K562 (cell line): ENCODE results near the gene TIMM17A. TPM values are rescaled to one million over a fixed set of nuclear protein-coding genes. Genes with fewer than 3 reads are reported as not detected.
A peak's percentile ranks its signal among the peaks of the same experiment; 100 is the strongest.

Experiments
- EP400 ChIP-seq: fragments of 450-650 bp; IDR thresholded peaks from 2 replicates; pipeline ENCODE4 v1.6.1; 2017; ENCODE audit warnings: antibody characterized with exemption, mild to moderate bottlenecking, moderate library complexity
- NFXL1 ChIP-seq: fragments of 450-650 bp; formaldehyde crosslinking; IDR thresholded peaks from 2 replicates; pipeline ENCODE4 v1.4.0; 2021; ENCODE audit warnings: mild to moderate bottlenecking
- SAFB2 ChIP-seq: fragments of 200-400 bp; formaldehyde crosslinking; IDR thresholded peaks from 2 replicates; pipeline ENCODE4 v1.6.1; 2018; ENCODE audit warnings: borderline replicate concordance, low read length, low read depth, moderate library complexity; ENCODE audit not compliant: severe bottlenecking
- ZNF785 ChIP-seq: fragments of 250-450 bp; sonication (Bioruptor Pico); IDR thresholded peaks from 2 replicates; pipeline ENCODE4 v1.4.0; 2020; ENCODE audit warnings: mild to moderate bottlenecking
- ZZZ3 ChIP-seq: fragments of 450-650 bp; IDR thresholded peaks from 2 replicates; pipeline ENCODE4 v1.6.1; 2016; ENCODE audit warnings: antibody characterized with exemption, mild to moderate bottlenecking, moderate library complexity
- polyA plus RNA-seq, 8 experiments: library from polyadenylated mRNA; depleted of rRNA in 4 of 8; stranded (reverse) in 5 of 8; unstranded in 3 of 8; fragments of >200 nt; fragmentation: Nextera tagmentation in 2 of 8; fragmentation: Illumina TruSeq in 1 of 8; extraction: Ambion mirVana in 2 of 8; extraction: Trizol in 1 of 8; gene quantifications; 2 replicates each; pipeline versions ENCODE4 v1.2.1 to v1.2.3, GENCODE V29; 2011 to 2014; ENCODE audit warnings: inconsistent platforms in 1 of 8, missing spikeins in 1 of 8
- total RNA-seq, 7 experiments: library from RNA; depleted of rRNA in 6 of 7; stranded (reverse); fragments of >200 nt in 6 of 7; fragmentation: Illumina TruSeq in 2 of 7; extraction: Trizol in 2 of 7; gene quantifications; 2 replicates each; pipeline versions ENCODE4 v1.2.1 to v1.2.3, GENCODE V29; 2011 to 2021; ENCODE audit warnings: low replicate concordance in 1 of 7
- TF ChIP-seq, protein P1 (sequence below): fragments of 200-800 bp; sonication (Bioruptor generic); IDR thresholded peaks from 2 replicates; pipeline ENCODE4 v1.6.1; 2016; ENCODE audit warnings: missing genetic modification characterization, missing compliant biosample characterization
- TF ChIP-seq, protein P2 (sequence below): IDR thresholded peaks from 3 replicates; pipeline ENCODE4 v1.6.1; 2011; ENCODE audit warnings: borderline replicate concordance, mild to moderate bottlenecking, moderate library complexity; ENCODE audit not compliant: insufficient read length; ENCODE audit errors: extremely low read depth
- TF ChIP-seq, protein P3 (sequence below): conservative IDR thresholded peaks from 2 replicates; pipeline ENCODE4 v1.6.1; 2011; ENCODE audit warnings: low read depth, mild to moderate bottlenecking, low read length; ENCODE audit not compliant: control insufficient read depth
- TF ChIP-seq, protein P4 (sequence below), 3 experiments: IDR thresholded peaks in 2 of 3; conservative IDR thresholded peaks in 1 of 3; 2 replicates each; pipeline ENCODE4 v1.5.1; 2011 to 2012; ENCODE audit warnings: low read length in 3 of 3, mild to moderate bottlenecking in 3 of 3, control low read depth in 2 of 3, improper control_type of control experiment in 1 of 3, inconsistent platforms in 1 of 3, low read depth in 1 of 3, mixed read lengths in 1 of 3, moderate library complexity in 1 of 3; ENCODE audit not compliant: insufficient read depth in 2 of 3
- TF ChIP-seq, protein P5 (sequence below), 2 experiments: fragments of 150-350 bp in 1 of 2; IDR thresholded peaks; 2 replicates each; pipeline ENCODE4 v1.6.1; 2012 to 2016; ENCODE audit warnings: low read depth in 2 of 2, low read length in 2 of 2, mild to moderate bottlenecking in 1 of 2, moderate library complexity in 1 of 2

The TIMM17A gene
- total and polyA plus RNA-seq, 9 of the 15 experiments (the other 6 are each of a cell fraction or from before 2014, with no cell fraction given), result 116 to 744 (median 180) TPM

DNA sequence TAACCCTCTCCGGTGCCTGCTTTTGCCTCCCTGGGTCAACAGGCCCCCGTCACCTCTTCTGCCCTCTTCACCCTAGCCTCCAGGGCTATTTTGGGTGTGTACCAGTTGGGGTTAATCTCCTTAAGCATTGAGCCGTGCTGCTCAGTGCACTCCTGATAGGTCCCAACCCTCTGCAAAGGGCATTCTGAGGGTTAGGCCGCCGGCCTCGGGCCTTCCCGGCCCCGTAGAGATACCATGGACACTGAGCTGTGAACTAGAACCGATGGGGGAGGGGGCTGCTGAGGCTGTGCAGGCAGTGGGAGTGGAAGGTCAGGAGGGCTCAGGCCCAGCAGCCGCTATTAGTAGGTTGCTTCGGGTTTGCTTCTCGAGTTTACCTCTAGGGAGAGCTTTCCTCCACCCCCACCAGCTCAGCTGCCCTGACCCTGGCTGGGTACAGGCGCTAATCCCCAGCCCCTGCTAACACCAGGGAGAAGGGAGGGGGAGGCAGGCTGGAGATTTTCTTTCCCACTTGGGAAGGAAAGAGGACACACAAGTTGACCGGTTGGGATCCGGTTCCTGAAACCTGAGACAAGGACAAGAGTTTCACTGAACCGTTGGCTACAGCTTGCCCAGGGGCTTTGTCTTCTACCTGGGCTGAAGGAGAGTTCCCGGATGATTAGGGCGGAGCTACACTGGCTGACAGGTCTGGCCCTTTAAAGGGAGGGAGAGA, 13.7 kb upstream of the TIMM17A start (continued):
- TF ChIP-seq, protein P1, sequence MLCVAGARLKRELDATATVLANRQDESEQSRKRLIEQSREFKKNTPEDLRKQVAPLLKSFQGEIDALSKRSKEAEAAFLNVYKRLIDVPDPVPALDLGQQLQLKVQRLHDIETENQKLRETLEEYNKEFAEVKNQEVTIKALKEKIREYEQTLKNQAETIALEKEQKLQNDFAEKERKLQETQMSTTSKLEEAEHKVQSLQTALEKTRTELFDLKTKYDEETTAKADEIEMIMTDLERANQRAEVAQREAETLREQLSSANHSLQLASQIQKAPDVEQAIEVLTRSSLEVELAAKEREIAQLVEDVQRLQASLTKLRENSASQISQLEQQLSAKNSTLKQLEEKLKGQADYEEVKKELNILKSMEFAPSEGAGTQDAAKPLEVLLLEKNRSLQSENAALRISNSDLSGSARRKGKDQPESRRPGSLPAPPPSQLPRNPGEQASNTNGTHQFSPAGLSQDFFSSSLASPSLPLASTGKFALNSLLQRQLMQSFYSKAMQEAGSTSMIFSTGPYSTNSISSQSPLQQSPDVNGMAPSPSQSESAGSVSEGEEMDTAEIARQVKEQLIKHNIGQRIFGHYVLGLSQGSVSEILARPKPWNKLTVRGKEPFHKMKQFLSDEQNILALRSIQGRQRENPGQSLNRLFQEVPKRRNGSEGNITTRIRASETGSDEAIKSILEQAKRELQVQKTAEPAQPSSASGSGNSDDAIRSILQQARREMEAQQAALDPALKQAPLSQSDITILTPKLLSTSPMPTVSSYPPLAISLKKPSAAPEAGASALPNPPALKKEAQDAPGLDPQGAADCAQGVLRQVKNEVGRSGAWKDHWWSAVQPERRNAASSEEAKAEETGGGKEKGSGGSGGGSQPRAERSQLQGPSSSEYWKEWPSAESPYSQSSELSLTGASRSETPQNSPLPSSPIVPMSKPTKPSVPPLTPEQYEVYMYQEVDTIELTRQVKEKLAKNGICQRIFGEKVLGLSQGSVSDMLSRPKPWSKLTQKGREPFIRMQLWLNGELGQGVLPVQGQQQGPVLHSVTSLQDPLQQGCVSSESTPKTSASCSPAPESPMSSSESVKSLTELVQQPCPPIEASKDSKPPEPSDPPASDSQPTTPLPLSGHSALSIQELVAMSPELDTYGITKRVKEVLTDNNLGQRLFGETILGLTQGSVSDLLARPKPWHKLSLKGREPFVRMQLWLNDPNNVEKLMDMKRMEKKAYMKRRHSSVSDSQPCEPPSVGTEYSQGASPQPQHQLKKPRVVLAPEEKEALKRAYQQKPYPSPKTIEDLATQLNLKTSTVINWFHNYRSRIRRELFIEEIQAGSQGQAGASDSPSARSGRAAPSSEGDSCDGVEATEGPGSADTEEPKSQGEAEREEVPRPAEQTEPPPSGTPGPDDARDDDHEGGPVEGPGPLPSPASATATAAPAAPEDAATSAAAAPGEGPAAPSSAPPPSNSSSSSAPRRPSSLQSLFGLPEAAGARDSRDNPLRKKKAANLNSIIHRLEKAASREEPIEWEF (CRISPR knock-in tag), result no peak
- TF ChIP-seq NFXL1 (no peak), ZZZ3 (no peak), EP400 (peak; percentile 34; the same call in 1 of the 2 replicates), SAFB2 (no peak), ZNF785 (no peak)
- TF ChIP-seq, protein P2, sequence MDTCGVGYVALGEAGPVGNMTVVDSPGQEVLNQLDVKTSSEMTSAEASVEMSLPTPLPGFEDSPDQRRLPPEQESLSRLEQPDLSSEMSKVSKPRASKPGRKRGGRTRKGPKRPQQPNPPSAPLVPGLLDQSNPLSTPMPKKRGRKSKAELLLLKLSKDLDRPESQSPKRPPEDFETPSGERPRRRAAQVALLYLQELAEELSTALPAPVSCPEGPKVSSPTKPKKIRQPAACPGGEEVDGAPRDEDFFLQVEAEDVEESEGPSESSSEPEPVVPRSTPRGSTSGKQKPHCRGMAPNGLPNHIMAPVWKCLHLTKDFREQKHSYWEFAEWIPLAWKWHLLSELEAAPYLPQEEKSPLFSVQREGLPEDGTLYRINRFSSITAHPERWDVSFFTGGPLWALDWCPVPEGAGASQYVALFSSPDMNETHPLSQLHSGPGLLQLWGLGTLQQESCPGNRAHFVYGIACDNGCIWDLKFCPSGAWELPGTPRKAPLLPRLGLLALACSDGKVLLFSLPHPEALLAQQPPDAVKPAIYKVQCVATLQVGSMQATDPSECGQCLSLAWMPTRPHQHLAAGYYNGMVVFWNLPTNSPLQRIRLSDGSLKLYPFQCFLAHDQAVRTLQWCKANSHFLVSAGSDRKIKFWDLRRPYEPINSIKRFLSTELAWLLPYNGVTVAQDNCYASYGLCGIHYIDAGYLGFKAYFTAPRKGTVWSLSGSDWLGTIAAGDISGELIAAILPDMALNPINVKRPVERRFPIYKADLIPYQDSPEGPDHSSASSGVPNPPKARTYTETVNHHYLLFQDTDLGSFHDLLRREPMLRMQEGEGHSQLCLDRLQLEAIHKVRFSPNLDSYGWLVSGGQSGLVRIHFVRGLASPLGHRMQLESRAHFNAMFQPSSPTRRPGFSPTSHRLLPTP, result no peak
- TF ChIP-seq, protein P3, sequence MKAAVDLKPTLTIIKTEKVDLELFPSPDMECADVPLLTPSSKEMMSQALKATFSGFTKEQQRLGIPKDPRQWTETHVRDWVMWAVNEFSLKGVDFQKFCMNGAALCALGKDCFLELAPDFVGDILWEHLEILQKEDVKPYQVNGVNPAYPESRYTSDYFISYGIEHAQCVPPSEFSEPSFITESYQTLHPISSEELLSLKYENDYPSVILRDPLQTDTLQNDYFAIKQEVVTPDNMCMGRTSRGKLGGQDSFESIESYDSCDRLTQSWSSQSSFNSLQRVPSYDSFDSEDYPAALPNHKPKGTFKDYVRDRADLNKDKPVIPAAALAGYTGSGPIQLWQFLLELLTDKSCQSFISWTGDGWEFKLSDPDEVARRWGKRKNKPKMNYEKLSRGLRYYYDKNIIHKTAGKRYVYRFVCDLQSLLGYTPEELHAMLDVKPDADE, result peak; percentile 63; the same call in 1 of the 2 replicates
- TF ChIP-seq, protein P4, sequence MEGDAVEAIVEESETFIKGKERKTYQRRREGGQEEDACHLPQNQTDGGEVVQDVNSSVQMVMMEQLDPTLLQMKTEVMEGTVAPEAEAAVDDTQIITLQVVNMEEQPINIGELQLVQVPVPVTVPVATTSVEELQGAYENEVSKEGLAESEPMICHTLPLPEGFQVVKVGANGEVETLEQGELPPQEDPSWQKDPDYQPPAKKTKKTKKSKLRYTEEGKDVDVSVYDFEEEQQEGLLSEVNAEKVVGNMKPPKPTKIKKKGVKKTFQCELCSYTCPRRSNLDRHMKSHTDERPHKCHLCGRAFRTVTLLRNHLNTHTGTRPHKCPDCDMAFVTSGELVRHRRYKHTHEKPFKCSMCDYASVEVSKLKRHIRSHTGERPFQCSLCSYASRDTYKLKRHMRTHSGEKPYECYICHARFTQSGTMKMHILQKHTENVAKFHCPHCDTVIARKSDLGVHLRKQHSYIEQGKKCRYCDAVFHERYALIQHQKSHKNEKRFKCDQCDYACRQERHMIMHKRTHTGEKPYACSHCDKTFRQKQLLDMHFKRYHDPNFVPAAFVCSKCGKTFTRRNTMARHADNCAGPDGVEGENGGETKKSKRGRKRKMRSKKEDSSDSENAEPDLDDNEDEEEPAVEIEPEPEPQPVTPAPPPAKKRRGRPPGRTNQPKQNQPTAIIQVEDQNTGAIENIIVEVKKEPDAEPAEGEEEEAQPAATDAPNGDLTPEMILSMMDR (IDR thresholded peaks at IDR 0.05 in 2 of 3, conservative IDR thresholded peaks at IDR 0.05 in 1 of 3; ENCODE audit: insufficient read depth in 2 of 3, low read depth in 1 of 3, low read length in 3 of 3), result 0 out of 6 replicates have a peak, but pooled peaks of 1 of the 3 experiments have one; percentile 26
- TF ChIP-seq, protein P5, sequence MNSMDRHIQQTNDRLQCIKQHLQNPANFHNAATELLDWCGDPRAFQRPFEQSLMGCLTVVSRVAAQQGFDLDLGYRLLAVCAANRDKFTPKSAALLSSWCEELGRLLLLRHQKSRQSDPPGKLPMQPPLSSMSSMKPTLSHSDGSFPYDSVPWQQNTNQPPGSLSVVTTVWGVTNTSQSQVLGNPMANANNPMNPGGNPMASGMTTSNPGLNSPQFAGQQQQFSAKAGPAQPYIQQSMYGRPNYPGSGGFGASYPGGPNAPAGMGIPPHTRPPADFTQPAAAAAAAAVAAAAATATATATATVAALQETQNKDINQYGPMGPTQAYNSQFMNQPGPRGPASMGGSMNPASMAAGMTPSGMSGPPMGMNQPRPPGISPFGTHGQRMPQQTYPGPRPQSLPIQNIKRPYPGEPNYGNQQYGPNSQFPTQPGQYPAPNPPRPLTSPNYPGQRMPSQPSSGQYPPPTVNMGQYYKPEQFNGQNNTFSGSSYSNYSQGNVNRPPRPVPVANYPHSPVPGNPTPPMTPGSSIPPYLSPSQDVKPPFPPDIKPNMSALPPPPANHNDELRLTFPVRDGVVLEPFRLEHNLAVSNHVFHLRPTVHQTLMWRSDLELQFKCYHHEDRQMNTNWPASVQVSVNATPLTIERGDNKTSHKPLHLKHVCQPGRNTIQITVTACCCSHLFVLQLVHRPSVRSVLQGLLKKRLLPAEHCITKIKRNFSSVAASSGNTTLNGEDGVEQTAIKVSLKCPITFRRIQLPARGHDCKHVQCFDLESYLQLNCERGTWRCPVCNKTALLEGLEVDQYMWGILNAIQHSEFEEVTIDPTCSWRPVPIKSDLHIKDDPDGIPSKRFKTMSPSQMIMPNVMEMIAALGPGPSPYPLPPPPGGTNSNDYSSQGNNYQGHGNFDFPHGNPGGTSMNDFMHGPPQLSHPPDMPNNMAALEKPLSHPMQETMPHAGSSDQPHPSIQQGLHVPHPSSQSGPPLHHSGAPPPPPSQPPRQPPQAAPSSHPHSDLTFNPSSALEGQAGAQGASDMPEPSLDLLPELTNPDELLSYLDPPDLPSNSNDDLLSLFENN (IDR thresholded peaks at IDR 0.05; ENCODE audit: low read depth in 2 of 2, low read length in 2 of 2), result no peak
